ENCODE data around the gene UBXN11.
A peak's percentile ranks its signal among the peaks of the same experiment; 100 is the strongest.
"Not testable (repeated sequence)": the region's sequence is repeated elsewhere in the genome, so short reads cannot be mapped to it uniquely, and the experiment has no call there.

UBXN11 gene

DNA sequence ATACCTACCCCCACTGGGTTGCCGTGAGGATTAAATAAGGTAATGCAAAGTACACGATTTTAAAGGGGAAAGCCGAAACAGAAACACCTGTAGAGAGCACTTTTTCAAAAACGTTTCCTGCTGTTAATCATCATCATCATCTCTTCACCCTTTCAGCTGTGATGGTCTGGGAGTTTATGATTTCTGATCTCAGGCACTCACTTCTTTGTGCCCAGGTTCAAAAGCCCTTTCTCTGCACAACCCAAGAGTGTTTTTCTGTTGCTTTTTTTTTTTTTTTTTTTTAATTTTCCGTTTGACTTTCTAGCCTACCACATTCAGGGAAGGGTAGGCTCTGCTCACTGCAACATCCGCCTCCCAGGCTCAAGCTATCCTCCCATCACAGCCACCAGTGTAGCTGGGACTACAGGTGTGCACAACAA, 936 bp upstream of the UBXN11 start:
- no peak for DNase-seq (ENCODE audit: low read depth in 2 of 2)

DNA sequence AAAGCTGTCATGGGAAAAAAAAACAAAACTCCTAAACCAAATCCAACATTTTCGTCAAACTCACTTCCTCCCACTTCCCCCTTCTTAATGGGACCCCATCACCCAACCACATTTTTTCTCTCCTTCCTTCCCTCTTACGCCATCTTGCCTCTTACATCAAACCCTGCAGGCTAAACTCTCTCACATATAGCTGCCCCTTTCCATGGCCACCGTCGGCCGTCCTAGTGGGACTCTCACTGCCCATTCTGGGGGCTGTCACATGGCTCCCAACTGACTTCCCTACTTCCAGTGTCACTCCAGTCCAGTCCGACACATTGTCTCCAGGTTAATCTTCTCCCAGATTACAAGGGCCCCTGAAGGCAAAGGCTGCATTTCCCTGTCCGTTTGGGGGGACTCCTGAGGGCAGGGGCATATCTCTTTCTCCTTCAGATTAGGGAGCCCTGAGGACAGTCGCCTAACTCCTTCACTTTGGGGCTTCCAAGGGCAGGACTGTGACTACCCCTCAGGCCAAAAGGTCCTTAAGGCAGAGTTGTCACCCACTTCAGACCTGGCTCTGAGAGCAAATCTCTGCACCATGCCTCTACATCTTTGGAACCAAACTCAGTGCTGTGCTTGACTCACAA, 658 bp downstream of the UBXN11 start:
- DNase-seq (ENCODE audit: low read depth in 2 of 2): no peak

DNA sequence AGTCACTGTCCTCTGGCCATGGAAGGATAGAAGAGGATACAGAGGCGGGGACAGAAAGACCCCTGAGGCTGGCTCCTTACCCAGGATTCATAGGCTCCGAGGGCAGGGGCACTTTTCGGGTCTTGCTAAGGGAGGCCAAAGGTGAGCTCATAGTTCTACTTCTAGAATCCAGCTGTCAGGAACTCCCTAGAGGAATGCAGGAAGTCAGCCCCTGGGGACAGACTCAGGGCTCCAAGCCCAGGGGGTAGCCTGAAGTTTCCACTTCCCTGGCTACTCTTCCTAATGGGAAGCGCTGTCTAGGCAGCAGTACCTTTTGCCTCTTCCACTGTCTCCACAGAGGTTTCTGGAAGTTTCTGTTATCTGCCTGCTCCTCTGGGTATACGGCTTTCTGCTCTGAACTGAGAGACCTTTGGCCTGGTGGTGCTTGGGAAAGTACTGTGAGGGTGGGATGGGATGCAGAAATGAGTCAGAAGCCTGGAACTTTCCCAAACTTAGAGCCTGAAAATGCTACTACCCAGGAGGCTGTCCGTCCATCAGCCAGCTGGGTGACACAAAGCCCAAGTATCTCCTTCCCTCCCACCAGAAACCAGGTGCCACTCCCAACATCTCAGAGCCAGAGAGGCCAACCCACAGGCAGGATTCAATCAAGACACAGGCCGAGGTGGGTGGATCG, 3.6 kb downstream of the UBXN11 start:
- no peak for DNase-seq (ENCODE audit: low read depth in 2 of 2)

DNA sequence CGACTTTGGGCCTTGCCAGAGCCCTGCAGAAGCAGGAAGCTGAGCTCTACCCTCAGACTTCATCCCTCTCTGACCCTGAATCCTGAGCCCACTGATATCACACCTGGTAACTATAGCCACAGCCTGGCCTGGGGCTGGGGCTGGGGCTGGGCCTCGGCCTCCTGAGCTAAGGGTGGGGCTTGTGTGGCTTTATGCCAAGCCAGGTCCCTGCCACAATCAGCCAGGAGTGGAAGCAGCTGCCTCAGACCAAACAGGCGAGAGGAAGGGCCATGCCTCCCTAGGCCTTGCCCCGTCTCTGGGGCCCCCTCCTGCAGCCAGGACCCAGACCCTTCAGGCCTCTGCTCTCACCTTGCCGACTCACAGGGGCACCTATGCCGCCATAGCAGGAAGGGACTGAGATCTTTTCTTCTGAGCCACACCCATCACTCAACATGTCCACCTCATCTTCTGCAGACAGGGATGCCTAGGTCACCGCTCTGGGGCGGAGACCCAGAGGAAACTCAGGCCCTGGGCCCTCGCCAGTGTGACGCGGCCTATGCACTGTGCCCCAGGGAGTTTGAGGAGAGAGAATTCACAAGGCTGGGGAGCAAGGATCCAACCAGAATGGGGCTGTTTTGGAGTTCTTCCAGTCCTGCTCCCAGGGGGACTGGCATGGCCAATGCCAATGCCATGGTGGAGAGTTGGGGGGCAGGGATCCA, 5.7 kb downstream of the UBXN11 start:
- DNase-seq (ENCODE audit: low read depth in 2 of 2): no peak

DNA sequence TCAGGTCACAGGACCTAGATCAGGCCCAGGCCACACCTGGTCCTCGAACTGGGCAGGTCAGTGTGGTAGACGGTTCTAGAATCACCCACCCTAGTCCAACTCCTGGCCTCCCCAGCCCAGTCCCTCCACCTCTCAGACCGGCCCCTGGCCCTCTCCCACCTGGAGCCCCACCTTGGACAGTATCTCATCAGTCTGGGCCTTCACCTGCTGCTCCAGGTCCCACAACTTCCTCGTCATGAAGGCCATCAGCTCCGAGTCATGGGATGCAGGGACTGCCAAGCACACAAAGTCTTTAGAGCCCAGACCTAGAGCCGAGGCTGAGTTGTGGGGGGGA, 8.7 kb downstream of the UBXN11 start:
- DNase-seq (ENCODE audit: low read depth in 2 of 2): no peak

DNA sequence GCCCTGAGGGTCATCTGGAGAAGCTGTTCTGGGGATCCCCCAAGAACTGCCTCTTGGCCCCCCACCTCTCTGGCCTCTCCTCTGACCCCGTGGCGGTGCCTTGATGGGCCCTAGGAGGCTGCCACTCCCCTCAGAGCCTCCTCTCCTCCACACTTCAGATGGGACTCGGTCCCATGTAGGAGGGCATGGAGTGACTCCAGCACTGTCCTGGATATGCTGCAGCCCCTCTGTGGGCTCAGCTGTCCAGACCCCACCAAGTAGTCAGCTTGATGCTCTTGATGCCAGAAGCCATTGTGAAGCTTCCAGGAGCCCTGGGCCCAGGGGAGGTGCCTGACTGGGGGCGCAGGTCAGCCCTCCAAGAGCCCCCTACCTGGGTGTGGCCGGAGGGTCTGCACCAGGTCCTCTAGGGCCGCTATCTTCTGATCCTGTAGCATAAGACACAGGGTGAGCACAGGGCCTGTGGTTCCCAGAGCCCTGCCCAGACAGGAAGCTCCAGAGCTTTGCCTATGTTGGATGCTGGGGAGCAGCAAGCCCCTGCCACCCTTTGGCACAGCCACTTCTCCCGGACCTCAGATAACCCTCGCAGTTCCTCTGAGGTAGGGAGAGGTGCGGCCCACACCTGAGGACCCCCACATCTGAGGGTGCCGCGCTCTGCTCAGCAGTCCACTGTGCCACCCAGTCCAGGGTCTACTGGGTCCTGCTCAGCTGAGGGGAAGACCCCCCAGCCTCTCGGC, 9.2 kb downstream of the UBXN11 start:
- DNase-seq (ENCODE audit: low read depth in 2 of 2): no peak

DNA sequence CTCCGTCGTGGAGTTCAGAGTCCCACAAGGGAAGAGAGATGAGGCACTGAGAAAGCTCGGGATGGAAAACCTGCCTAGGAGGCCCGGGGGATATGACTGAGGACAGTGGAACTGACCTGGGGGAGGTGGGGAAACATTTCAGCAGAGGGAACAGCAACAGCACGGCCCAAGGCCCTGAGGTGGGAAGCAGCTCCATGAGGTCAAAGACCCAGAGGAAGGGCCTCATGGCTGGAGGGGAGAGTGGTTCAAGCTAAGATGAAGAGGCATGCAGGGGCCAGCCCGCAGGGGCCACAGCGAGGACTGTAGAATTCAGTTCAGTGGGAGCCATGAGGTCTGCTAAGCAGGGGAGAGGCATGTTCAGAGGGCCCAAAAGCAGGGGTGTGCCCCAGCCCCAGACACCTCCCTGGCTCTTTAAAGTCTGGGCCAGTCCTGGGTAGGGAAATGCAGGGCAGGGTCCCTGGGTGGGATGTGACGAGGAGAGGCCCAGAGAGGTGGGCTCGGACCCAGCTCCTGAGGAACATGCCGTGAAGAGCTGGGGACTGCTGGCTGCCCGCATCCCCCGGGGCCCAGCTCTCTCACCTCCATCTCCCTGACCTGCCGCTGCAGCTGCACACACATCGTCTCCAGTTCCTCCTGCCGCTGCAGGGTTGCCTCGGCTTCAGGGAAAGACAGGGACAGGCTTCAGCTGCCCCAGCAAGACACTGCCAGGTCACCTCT, 9.9 kb downstream of the UBXN11 start:
- DNase-seq (ENCODE audit: low read depth in 2 of 2): no peak

DNA sequence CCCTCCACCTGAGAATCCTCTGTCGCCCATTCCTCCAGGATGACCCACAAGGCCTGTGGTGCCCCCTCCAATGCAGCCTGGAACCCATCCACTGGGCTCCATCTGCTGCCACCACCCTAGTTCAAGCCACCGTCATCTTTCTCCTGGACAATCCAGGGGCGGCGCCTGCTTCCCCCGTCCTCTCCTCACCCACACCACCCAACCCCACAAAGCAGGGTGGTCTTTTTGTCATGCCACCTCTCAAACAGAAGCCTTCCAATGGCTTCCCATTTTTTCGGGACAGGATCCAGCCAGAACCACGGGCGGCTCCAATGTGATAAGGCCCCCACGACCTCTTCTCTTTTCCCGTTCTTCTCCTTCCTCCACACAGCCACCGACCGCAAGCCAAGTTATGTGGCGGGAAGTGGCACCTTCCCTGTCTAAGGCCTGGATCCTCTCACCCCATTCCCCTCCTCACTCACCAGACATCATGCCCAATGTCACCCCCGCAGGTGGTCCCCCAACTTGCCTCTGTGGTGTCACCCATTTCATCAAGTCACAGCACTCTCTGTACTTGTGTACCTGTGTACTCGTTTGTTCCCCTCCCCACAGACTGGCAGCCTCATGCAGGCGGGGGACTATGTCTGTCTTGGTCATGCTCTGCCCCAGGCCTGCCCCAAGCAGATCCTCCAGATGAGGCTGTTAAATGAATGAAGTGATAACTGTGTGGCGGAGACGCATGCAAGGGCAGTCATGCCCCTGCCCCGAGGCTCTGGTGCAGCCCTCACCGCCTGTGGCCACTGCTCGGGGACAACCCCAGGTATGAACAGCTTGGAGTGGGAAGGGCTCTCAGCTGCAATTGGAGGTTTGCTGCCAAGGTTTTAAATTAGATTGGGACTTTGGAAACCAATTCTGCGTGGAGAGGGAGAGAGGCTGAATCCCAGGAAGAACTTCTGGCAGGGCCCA, 11.0 kb downstream of the UBXN11 start:
- DNase-seq (ENCODE audit: low read depth in 2 of 2): no peak

DNA sequence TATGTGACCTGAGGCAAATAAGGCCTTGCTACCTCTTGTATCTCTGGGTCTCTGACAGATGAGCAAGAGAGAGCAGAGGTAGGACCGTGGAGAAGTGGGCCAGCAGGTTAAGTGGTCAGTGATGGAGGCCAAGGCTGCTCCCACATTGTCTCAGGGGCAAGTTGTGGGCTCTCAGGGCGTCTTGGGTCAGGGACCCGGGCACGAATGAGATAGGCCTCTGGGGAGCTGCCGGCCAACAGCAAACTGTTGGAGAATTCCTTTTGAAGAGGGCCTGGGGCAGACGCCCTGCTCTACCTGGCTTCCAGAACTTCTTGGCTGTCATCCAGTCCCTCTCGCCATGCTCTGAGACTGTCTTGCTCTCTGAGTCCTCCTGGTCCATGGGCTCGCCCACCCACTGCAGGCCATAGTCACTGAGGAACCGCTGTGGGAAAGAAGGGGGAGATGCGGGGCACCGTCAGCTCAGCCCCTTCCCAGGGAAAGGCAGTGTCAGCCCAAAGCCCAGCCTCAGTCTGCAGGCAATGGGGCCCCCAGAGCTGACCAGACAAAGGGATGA, 12.4 kb downstream of the UBXN11 start:
- no peak for DNase-seq (ENCODE audit: low read depth in 2 of 2)

DNA sequence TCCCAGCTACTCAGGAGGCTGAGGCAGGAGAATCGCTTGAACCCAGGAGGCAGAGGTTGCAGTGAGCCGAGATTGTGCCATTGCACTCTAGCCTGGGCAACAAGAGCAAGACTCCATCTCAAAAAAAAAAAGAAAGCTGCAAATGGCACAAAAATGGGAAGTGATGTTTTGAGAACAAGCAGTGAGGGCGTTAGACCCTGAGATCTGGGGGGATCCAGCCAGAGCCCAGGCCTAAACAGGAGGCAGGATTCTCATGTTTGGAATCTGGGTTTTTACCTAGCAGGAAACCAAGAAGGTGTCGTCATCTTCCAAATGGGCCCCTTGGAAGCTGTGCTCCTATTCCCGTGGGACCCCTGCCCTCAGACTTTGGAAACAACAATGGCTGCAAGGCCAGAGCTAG, 13.7 kb downstream of the UBXN11 start:
- DNase-seq (ENCODE audit: low read depth in 2 of 2): not testable (repeated sequence)

DNA sequence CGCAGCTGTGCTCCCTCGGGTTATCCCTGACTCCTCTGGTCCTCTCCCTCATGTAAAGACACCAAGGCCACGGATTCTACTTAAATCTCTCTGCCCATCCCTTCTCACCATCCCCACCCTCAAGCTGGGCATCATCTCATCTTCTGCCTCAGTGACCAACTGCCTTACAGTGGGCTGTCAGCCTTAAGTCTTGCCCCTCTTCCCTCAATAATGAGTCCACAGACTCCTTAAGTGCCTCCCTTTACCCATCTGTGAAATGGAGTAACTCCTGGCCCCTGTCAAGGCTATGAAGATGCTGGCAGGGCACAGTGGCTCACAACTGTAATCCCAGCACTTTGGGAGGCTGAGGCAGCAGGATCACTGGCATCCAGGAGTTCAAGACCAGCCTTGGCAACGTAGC, 14.5 kb downstream of the UBXN11 start:
- no peak for DNase-seq (ENCODE audit: low read depth in 2 of 2)

DNA sequence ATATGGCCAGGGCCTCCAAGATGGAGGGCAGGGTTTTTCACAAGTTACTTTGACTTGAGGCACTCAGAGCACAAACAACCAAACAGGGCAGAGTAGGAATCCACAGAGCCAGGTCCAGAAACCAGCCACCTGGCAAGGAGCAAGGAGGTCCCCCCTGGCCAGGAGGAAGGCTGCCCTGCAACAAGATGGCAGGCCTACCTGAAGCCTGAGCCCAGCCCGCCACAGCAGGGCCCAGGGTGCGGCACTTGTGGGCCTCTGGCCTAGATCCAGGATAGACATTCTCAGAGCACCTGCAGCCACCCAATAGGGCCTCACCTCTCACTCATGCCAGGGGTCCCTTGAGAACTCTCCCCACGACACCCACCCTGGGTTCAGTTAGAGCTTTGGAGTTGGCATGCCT, 15.0 kb downstream of the UBXN11 start:
- DNase-seq (ENCODE audit: low read depth in 2 of 2): no peak

DNA sequence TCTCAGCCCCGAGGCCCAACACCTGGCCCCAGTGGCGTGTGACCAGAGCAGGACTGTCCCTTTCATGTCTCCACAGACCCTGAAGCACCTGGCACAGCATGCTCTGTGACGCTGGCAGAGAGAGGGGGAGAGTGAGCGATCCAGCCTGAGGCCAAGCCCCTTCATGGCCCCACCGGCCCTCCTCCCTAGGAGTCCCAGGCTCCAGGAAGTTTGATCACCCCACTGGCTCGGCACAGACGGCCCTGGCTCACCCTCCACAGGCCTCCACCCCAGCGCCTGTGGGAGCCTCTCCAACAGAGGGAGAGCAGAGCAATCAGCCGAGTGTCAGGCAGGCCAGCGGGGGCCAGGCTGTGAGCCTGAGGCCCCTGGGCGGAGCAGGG, 15.6 kb downstream of the UBXN11 start:
- DNase-seq (ENCODE audit: low read depth in 2 of 2): no peak

DNA sequence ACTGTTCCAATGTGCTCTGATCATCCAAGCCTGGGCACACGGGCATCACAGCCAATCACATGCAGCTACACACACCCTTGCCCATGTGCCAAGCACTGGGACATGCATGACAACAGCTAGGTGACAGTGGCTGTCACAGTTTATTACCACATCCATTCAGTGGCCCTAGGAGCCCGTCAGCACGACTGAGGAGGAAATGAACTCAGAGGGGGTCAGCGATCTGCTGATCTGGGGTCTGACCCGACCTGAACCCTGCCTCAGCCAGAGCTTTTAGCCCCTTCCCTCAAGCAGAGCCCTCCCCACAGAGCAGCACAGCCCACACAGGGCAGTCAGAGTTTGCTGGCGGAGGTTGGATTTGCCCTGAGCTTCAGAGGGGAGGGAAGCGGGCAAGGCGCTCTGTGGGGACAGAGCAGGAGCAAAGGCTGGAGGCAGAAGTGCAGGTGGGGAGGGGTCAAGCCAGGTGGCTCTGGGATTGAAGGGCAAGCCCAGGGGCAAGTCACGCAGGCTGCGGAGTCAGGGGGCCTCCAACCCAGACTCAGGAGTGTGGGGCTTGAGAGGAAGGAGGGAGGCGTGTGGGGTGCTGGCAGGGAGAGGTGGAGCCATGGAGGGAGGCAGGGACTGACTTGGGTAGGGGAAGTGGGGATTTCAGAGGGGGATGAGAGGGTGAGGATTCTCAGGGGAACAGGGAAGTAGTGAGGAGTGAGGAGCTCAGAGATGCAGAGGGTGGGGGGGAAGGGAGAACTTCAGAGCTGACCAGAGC, 16.1 kb downstream of the UBXN11 start:
- DNase-seq (ENCODE audit: low read depth in 2 of 2): no peak

DNA sequence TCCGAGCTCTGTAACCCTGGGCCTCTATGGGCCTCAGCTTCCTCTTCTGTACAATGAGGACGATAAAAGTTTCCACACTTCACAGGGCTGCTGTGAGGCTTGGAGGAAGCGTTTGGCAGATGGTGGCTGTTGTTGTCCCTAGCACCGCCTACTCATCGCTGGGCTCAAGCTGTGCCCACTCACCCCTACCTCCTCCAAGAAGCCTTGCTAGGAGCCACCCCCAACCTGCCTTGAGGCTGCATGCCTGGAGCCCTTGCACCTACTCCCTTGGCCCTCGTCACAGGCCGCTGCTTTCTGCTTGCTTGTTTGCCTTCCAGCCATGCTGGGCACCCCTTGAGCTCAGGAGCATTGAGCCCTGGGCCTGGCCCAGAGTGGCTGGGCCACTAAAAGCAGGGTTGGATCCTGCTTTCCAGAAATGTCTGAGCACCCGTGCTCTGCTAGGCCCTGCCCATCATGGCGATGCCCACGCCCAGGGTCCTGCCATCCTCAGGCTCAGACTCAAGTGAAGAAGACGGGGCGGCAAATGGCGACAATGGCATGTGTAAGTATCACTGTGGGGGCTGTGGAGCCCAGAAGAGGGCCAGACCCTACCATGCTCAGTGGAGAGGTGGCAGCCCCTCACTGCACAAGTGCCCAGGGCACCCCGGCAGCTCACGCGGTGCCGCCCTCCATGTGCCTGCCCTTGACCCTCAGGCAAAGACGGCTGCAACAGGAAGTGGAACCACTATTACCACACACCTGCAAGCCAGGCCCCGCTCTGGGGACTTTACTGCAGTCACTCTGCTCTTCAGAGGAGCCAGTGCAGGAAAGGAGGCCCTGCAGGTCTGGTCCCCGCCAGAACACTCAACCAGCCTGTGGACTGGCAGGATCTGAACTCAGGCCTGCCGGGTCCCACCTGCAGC, 17.0 kb downstream of the UBXN11 start:
- DNase-seq (ENCODE audit: low read depth in 2 of 2): no peak

DNA sequence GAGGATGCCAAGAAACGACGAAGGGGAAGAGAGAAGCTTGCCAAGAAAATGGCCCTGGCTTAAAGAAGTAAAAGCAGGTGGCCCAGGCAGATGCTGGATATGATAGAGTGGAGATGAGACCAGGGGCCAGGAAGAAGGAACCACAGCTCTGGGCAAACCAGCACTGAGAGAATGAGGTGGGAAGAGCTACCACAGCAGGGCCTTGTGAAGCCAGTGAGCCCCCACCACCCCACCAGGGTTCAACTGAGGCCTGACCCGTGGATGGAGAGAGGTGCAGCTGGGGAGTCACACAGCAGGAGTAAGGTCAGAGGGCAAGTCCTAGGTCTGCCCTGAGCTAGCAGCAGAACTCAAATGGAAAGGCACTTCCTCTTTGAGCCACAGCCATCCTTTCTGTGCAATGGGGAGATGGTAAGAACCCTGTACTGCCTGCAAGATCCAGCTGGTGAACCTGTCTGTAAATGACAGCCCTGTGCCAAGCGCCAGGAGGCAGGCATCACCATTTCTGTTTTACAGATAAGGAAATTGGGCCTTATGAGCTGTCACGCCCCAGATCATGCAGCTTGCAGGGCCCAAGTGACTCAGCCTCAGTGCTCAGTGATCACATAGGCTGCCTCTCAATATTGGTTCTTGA, 18.0 kb downstream of the UBXN11 start:
- peak; percentile 58 to 66 for DNase-seq (ENCODE audit: low read depth in 2 of 2)

DNA sequence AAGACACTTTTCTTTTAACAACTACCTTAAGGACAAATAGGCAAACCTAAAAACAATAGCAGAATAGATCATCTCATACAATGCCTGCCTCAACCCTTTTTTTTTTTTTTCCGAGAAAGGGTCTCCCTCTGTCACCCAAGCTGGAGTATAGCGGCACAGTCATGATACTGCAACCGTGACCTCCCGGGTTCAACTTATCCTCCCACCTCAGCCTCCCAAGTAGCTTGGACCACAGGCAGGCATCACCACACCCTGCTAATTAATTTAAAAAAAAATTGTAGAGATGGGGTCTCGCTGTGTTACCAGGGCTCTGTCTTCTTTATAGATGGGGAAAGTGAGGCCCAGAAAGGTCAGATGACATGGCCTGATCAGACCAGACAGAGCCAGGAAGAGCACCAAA, 18.6 kb downstream of the UBXN11 start:
- DNase-seq (ENCODE audit: low read depth in 2 of 2): no peak

DNA sequence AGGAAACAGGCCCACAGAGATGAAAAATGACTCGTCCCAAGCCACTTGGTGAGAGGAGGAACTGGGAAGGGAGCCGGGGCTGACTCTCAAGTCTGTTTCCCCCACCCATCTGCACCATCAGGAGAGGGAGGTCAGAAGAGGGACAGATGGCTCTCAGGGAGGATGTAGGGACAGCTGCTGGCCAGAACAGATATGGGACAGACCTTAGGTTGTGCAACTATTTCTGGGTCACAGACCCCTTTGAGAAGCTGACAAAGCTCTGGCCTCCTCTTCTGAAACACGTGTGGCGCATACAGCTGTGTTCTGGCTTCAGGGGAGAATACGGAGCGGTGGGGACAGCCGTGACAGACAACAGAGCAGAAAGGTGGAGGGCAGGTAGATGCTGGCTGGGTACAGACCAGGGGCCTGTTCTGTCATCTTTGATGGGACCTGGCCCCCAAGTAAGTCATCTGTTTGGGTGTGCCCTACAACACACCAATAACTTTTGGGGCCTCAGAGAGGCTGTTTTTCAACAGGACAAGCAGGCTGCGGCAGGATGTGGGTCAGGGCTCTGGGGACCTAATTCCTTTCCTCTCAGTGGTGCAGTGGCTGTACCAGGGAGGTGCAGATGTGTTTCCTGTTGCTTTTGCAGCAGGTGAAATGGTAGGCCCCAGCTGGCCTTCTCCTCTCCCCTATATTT, 19.3 kb downstream of the UBXN11 start:
- DNase-seq (ENCODE audit: low read depth in 2 of 2): peak in 1 of 2 donors; percentile 49

Measured in stimulated activated CD8-positive, alpha-beta memory T cell treated with anti-CD3 and anti-CD28 coated beads, Interleukin-7, amount 100 ng/mL, for 4 hours (primary cell).